ENCODE measurements around the gene FOXK2. TPM values are rescaled to one million over a fixed set of nuclear protein-coding genes. Genes with fewer than 3 reads are reported as not detected.

The FOXK2 gene
- polyA plus RNA-seq, 4 donors: 11.6 to 25.9 (median 18.0) TPM

GRCh38 chr17:82648742-82649331 is 129.3 kb downstream of the FOXK2 start:
- Histone ChIP-seq H3K27ac (ENCODE audit: low read depth in 1 of 3, low read length in 2 of 3) (peak overlapping the region in 2 of 3 donors; percentile 38 to 74), H3K9me3 (ENCODE audit: control insufficient read depth in 2 of 2, insufficient read depth in 1 of 2, low read depth in 1 of 2, low read length in 1 of 2) (no peaks in the 10 kb centered on the region), H3K4me1 (ENCODE audit: control insufficient read depth in 3 of 3, insufficient read depth in 2 of 3, low read depth in 1 of 3, low read length in 2 of 3) (peaks cover 0 to 4% (median 0%) of the 10 kb centered on the region in 3 donors), H3K27me3 (ENCODE audit: control insufficient read depth in 3 of 3, insufficient read depth in 3 of 3, low read length in 3 of 3) (no peaks in the 10 kb centered on the region), H3K36me3 (ENCODE audit: control insufficient read depth in 3 of 3, insufficient read depth in 2 of 3, low read depth in 1 of 3, low read length in 3 of 3) (peaks cover 0 to 18% (median 6%) of the 10 kb centered on the region in 3 donors), H3K4me3 (ENCODE audit: low read depth in 1 of 3, low read length in 3 of 3) (peak overlapping the region in 2 of 3 donors; percentile 28 to 29)
- DNase-seq (peak in 1 of 2 donors; percentile 53), FAIRE-seq (no peak)
- 12 to 25% (median 14%) methylated on average over 12 to 22 of the region's 37 CpGs for WGBS, 3 donors

- Histone ChIP-seq H3K27ac (ENCODE audit: low read depth in 1 of 3, low read length in 2 of 3) (no peak overlapping the region), H3K36me3 (ENCODE audit: control insufficient read depth in 3 of 3, insufficient read depth in 2 of 3, low read depth in 1 of 3, low read length in 3 of 3) (peaks cover 0 to 14% (median 0%) of the 10 kb centered on the region in 3 donors), H3K4me3 (ENCODE audit: low read depth in 1 of 3, low read length in 3 of 3) (no peak overlapping the region), H3K4me1 (ENCODE audit: control insufficient read depth in 3 of 3, insufficient read depth in 2 of 3, low read depth in 1 of 3, low read length in 2 of 3) (peaks cover 0 to 12% (median 0%) of the 10 kb centered on the region in 3 donors), H3K27me3 (ENCODE audit: control insufficient read depth in 3 of 3, insufficient read depth in 3 of 3, low read length in 3 of 3) (no peaks in the 10 kb centered on the region), H3K9me3 (ENCODE audit: control insufficient read depth in 2 of 2, insufficient read depth in 1 of 2, low read depth in 1 of 2, low read length in 1 of 2) (no peaks in the 10 kb centered on the region)
- FAIRE-seq: no peak
- WGBS, 3 donors: 80 to 88% (median 86%) methylated on average over 22 of the region's 22 CpGs
- no peak for DNase-seq
Observed at GRCh38 chr17:82649501-82650261, 130.1 kb downstream of the FOXK2 start.

- Histone ChIP-seq H3K36me3 (ENCODE audit: control insufficient read depth in 3 of 3, insufficient read depth in 2 of 3, low read depth in 1 of 3, low read length in 3 of 3) (peaks cover 0 to 18% (median 0%) of the 10 kb centered on the region in 3 donors), H3K9me3 (ENCODE audit: control insufficient read depth in 2 of 2, insufficient read depth in 1 of 2, low read depth in 1 of 2, low read length in 1 of 2) (no peaks in the 10 kb centered on the region), H3K4me1 (ENCODE audit: control insufficient read depth in 3 of 3, insufficient read depth in 2 of 3, low read depth in 1 of 3, low read length in 2 of 3) (peaks cover 0 to 21% (median 0%) of the 10 kb centered on the region in 3 donors), H3K4me3 (ENCODE audit: low read depth in 1 of 3, low read length in 3 of 3) (no peak overlapping the region), H3K27me3 (ENCODE audit: control insufficient read depth in 3 of 3, insufficient read depth in 3 of 3, low read length in 3 of 3) (no peaks in the 10 kb centered on the region), H3K27ac (ENCODE audit: low read depth in 1 of 3, low read length in 2 of 3) (no peak overlapping the region)
- FAIRE-seq (no peak), DNase-seq (no peak)
- 70 to 72% (median 72%) methylated on average over 10 of the region's 10 CpGs for WGBS, 3 donors
Observed at GRCh38 chr17:82650723-82651122, 131.2 kb downstream of the FOXK2 start.

GRCh38 chr17:82653651-82654528 is 134.4 kb downstream of the FOXK2 start:
- Histone ChIP-seq H3K27me3 (ENCODE audit: control insufficient read depth in 3 of 3, insufficient read depth in 3 of 3, low read length in 3 of 3) (no peaks in the 10 kb centered on the region), H3K4me3 (ENCODE audit: low read depth in 1 of 3, low read length in 3 of 3) (no peak overlapping the region), H3K9me3 (ENCODE audit: control insufficient read depth in 2 of 2, insufficient read depth in 1 of 2, low read depth in 1 of 2, low read length in 1 of 2) (peaks cover 0 to 5% of the 10 kb centered on the region in 2 donors), H3K36me3 (ENCODE audit: control insufficient read depth in 3 of 3, insufficient read depth in 2 of 3, low read depth in 1 of 3, low read length in 3 of 3) (peaks cover 0 to 35% (median 0%) of the 10 kb centered on the region in 3 donors), H3K4me1 (ENCODE audit: control insufficient read depth in 3 of 3, insufficient read depth in 2 of 3, low read depth in 1 of 3, low read length in 2 of 3) (peaks cover 0 to 20% (median 0%) of the 10 kb centered on the region in 3 donors), H3K27ac (ENCODE audit: low read depth in 1 of 3, low read length in 2 of 3) (peak overlapping the region in 2 of 3 donors; percentile 72 to 88)
- 74 to 82% (median 78%) methylated on average over 30 of the region's 30 CpGs for WGBS, 3 donors
- no peak for DNase-seq
- FAIRE-seq: no peak

Other genes with a start within 250 kb of the FOXK2 start
- 100 to 1,000 TPM; 111 to 148 (median 137) TPM for gene CSNK1D, start 246.0 kb upstream of the FOXK2 start, polyA plus RNA-seq
- gene CD7, start 202.1 kb upstream of the FOXK2 start, polyA plus RNA-seq: 10 to 100 TPM in 1 of 4 donors, 1 to 10 TPM in 3; 3.4 to 10.8 (median 7.7) TPM
- 10 to 100 TPM; 13.6 to 81.9 (median 26.1) TPM for gene SECTM1, start 186.0 kb upstream of the FOXK2 start, polyA plus RNA-seq
- under 1 TPM in 1 of 4 donors, not detected in 3; 0.07 TPM for gene TEX19, start 160.5 kb upstream of the FOXK2 start, polyA plus RNA-seq
- under 1 TPM in 1 of 4 donors, not detected in 3; 0.06 TPM for gene UTS2R, start 148.0 kb upstream of the FOXK2 start, polyA plus RNA-seq
- gene HEXD, start 101.4 kb upstream of the FOXK2 start, polyA plus RNA-seq: 100 to 1,000 TPM in 2 of 4 donors, 10 to 100 TPM in 2; 40.8 to 254 (median 128) TPM
- 10 to 100 TPM in 2 of 4 donors, 1 to 10 TPM in 2; 7.8 to 23.8 (median 14.6) TPM for gene OGFOD3, start 101.1 kb upstream of the FOXK2 start, polyA plus RNA-seq
- gene CYBC1, start 69.0 kb upstream of the FOXK2 start, polyA plus RNA-seq: 10 to 100 TPM; 37.6 to 57.8 (median 41.2) TPM
- gene NARF, start 61.0 kb upstream of the FOXK2 start, polyA plus RNA-seq: 10 to 100 TPM; 39.2 to 87.0 (median 49.9) TPM
- 10 to 100 TPM; 60.4 to 69.7 (median 66.3) TPM for gene WDR45B, start 128.7 kb downstream of the FOXK2 start, polyA plus RNA-seq
- gene RAB40B, start 179.0 kb downstream of the FOXK2 start, polyA plus RNA-seq: 10 to 100 TPM in 2 of 4 donors, 1 to 10 TPM in 2; 8.1 to 24.5 (median 13.9) TPM
- 10 to 100 TPM; 20.3 to 50.0 (median 26.5) TPM for gene FN3KRP, start 197.0 kb downstream of the FOXK2 start, polyA plus RNA-seq
- gene FN3K, start 215.9 kb downstream of the FOXK2 start, polyA plus RNA-seq: 100 to 1,000 TPM in 1 of 4 donors, 10 to 100 TPM in 3; 17.9 to 261 (median 23.5) TPM
- gene TBCD, start 232.3 kb downstream of the FOXK2 start, polyA plus RNA-seq: 10 to 100 TPM; 38.7 to 83.7 (median 67.3) TPM